Body of pancreas (tissue), 4 donors: ENCODE results near the gene UBL4A.

ENCODE experiments used
- POLR2A ChIP-seq, 3 donors: fragments of 450-650 bp; IDR thresholded peaks; one replicate each; pipeline ENCODE4 v1.6.1; 2016; ENCODE audit warnings: antibody characterized with exemption in 3 of 3, mild to moderate bottlenecking in 2 of 3
- TF ChIP-seq, protein P1 (sequence below), 7 experiments: fragments of 450-650 bp in 4 of 7; fragments of 200-600 bp in 3 of 7; sonication (generic) in 3 of 7; IDR thresholded peaks; one replicate each; pipeline ENCODE4 v1.5.1; 2016 to 2019; ENCODE audit warnings: antibody characterized with exemption in 7 of 7

- TF ChIP-seq, protein P1, sequence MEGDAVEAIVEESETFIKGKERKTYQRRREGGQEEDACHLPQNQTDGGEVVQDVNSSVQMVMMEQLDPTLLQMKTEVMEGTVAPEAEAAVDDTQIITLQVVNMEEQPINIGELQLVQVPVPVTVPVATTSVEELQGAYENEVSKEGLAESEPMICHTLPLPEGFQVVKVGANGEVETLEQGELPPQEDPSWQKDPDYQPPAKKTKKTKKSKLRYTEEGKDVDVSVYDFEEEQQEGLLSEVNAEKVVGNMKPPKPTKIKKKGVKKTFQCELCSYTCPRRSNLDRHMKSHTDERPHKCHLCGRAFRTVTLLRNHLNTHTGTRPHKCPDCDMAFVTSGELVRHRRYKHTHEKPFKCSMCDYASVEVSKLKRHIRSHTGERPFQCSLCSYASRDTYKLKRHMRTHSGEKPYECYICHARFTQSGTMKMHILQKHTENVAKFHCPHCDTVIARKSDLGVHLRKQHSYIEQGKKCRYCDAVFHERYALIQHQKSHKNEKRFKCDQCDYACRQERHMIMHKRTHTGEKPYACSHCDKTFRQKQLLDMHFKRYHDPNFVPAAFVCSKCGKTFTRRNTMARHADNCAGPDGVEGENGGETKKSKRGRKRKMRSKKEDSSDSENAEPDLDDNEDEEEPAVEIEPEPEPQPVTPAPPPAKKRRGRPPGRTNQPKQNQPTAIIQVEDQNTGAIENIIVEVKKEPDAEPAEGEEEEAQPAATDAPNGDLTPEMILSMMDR (IDR thresholded peaks at IDR 0.05) = no peak
- no peak for TF ChIP-seq POLR2A (IDR thresholded peaks at IDR 0.05)
Measured at GRCh38 chrX:154463611-154464220, 22.7 kb downstream of the UBL4A start.
